Stimulated activated CD4-positive, alpha-beta T cell treated with anti-CD3 and anti-CD28 coated beads, Interleukin-15, amount 100 ng/mL, for 1 hour (primary cell): ENCODE results near the gene SLC40A1.

Source experiments
- DNase-seq, 2 donors: peaks; one replicate each; pipeline ENCODE4 v3.0.0-alpha.2; 2020; ENCODE audit warnings: low read depth in 1 of 2, low spot score in 1 of 2

The SLC40A1 gene

GRCh38 chr2:189570570-189571031 is 10.0 kb downstream of the SLC40A1 start:
- no peak for DNase-seq

DNA sequence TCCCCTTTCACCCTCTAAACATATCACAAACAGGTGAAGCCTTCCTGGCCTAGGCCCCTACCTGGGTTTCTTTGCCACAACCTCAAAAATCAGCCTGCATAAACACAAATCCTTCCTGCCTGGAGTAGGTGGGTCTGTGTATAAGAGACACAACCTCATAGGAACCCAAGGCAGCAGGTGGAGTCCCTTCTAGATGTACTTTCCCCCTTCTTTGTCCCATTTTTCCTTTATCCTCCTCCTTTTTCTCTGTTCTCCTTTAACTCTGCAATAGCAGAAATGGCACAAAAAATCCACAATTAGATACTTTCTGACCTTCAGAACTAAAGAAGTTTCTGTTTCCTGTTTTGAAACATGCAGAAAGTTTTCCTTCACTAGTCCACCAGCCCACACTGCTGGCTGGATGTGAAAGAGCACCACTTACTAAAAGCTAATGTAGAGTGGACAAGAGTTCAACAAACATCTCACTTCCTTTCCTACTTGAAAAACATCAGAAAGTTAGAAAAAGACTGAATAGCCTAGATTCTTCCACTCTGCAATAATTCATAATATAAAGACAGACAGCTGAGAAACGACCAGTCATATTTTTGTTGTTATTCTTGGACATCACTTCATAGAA is 11.2 kb downstream of the SLC40A1 start:
- DNase-seq, result no peak

GRCh38 chr2:189566046-189566445 is 14.5 kb downstream of the SLC40A1 start:
- no peak for DNase-seq

GRCh38 chr2:189561371-189562038 is 19.1 kb downstream of the SLC40A1 start:
- no peak for DNase-seq

DNA sequence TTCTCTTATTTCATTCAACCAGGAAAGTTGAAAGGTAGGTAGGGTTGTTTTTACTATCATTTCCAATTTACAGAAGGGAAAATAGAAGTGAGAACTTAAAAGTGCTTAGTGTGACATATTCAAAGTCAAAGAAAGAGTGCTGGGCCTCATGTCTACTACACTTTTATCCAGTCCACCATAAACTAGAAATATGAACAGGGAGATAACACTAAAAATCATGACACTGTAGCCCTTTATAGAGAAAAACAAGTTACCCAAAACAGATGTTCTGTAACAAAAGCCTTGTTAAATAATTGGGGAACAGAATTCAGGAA is 20.4 kb downstream of the SLC40A1 start:
- no peak for DNase-seq

- no peak for DNase-seq
These were observed 20.9 kb downstream of the SLC40A1 start for GRCh38 chr2:189559579-189560272.

- DNase-seq, result no peak
These were observed 21.9 kb downstream of the SLC40A1 start for GRCh38 chr2:189558516-189559272.

DNA sequence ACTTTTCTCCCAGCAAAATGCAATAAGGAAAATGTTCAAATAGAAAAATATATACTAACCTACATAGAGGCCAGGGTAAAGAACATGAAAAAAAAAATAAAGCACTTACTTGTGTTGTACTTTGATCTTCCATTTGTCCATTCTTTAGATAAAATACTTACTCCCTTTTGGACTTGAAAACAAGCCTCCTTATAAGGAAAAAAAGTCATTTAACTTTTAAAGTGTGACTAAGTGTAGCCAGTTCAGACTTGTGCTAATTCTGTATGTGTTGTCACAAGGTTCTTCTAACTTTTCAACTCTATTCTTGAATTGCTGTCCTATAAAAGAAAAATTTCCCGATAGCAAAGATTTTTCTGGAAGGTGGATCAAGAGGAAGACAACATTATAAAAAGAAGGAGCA is 23.2 kb downstream of the SLC40A1 start:
- DNase-seq, result no peak

- DNase-seq, result no peak
These were observed 24.1 kb downstream of the SLC40A1 start for GRCh38 chr2:189556526-189556925.

GRCh38 chr2:189555232-189555631 is 25.4 kb downstream of the SLC40A1 start:
- no peak for DNase-seq

- no peak for DNase-seq
These were observed 27.0 kb downstream of the SLC40A1 start for GRCh38 chr2:189553504-189554088.

DNA sequence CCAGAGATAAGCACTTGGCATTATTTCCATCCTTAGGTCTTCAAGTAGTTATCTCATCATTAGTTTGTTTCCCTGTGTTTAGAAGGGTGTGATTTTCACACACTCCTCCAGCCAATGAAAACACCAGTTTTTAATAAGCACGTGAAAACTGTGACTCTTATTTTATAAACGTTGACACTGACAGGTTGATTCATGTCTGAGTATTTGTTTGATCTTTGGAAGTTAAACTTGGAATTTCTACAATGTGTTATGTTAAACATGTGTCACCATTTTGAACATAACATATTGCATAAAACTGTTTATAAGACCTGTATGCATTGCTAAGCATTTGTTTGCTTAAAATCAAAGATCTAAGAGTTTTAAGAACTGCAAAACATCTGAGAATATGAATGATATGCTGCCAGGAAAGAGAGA is 27.6 kb downstream of the SLC40A1 start:
- no peak for DNase-seq

DNA sequence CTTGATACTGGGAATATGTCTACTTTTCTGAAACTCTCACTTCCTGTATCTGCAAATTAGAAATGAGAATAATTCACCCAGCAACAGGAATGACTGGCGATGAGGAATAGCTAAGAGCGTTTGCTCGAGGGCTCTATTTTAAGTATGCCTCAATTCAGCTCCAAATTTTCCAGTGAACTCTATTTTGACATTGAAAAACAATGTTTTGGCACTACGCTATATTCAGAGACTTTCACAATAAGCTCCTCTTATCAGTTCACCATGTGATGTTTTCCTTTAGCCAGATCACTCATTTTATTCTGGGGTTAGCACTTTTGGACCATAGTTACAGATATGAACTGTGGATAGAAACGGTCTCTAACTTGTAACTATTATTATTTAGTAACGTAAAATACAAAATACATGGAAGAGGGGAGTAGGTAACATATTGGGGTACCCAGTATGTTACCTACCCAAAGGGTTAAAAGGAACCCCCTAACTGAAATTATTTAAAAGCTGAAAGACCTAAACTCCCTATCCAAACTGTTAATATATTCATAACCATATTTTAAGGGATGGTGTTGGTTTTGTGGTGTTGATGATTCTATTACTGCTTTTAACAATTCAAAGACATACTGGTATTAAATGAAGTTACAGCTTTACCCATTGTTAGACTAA is 28.1 kb downstream of the SLC40A1 start:
- DNase-seq, result no peak

- DNase-seq, result no peak
These were observed 28.8 kb downstream of the SLC40A1 start for GRCh38 chr2:189551808-189552207.

DNA sequence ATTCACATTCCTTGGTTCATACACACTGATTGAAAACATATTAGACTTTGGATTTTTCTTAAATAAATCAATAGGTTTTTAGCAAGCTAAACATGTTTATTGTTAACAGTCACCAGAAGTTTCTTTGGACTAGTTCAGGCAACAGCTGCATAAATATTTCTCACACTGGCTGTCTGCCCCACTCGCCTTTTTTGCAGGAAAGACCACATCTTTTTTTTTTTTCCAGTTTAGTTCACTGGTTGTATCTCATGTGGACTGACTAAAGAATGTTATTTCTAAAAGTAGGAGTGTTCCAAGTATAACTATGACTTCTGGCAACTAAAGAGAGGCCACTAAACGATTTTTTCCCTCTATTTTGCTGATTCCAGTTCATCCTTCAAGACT is 31.1 kb downstream of the SLC40A1 start:
- no peak for DNase-seq

DNA sequence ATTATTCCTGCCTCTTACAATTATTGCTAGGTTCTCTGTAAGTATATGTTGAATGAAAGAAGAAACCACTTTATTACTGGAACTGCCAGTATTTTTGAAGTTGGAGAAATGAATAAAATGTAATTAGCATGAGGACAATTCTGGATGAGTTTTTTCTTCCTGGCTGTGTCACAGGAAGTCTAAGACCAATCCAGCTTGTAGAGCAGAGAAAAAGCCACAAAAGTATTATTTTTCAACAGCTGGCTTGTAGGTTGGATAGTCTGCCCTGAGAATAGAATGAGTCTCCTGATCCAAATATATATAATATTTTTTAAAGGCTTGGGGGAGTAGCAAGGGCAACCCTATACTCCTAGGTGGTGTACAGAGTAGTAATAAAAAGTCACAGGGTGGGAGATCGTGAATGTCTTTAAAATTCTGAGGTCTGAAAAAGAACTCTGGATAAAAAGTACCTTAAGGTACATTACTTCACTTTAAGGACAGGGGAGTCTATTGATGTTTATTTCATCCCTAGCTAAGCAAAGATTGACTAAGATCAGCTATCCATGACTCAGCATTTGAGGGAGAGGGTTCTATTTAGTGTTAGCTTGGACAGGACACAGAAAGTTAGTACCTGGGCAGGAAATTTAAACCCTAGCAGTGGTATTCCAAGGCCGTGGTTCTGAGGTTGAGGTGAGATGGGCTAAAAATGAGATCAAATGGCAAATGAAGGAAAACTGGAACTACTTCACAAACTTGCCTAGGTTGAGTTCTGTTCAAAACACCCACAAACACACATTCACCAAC is 31.7 kb downstream of the SLC40A1 start:
- DNase-seq, result no peak

GRCh38 chr2:189545418-189545817 is 35.2 kb downstream of the SLC40A1 start:
- no peak for DNase-seq

DNA sequence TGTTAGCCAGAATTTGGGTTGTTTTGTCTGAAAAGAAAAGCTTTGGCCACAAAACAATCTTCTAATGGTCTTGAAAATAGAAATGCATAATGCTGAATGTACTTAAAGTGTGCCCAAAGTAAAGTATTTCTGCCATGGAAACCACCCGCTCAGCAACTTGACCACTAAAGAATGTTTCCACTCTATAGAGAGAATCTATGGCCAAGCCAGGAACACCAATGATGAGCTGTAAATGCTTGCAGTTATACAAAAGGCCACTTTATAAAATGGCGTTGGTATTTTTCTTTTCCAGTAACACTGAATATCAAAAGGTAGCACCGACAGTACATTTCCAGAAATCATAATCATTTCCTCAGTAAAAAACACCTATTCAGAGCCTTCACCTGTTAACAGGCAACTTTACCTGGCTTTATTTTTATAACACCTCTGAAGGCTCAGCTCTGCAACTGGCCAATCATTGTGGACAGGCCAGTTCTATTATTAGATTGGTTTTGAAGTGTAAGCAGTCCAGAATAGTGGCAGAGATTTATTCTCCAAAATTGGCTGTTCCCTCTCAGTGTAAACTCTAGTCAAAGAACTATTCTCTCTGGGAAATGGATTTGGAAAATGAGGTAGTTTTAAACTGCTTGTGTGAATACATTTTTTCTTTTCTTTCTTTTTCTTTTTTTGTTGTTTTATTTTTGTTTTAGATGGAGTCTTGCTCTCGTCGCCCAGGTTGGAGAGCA is 36.1 kb downstream of the SLC40A1 start:
- no peak for DNase-seq

- no peak for DNase-seq
These were observed 37.2 kb downstream of the SLC40A1 start for GRCh38 chr2:189543367-189543766.
